HEK293 (cell line): ENCODE measurements around the gene DENND6B.

Experiments
- CTCF ChIA-PET: fragments of 350-600 bp; formaldehyde crosslinking; extraction: SDS; loops from one replicate; lab custom pipeline; 2021; ENCODE audit warnings: antibody characterized with exemption; lab: Yijun Ruan, JAX
- POLR2A ChIA-PET: fragments of 300-600 bp; formaldehyde crosslinking; extraction: SDS; loops from one replicate; lab custom pipeline; 2020; ENCODE audit warnings: antibody characterized with exemption, inconsistent platforms; lab: Yijun Ruan, JAX
- H3K27ac ChIP-seq: fragments of 200-500 bp; sonication (Bioruptor generic); 2 replicates; pipeline ENCODE4 v1.5.1; 2014; ENCODE audit warnings: low read depth, low read length, control low read depth, inconsistent platforms; ENCODE audit errors: extremely low read depth
- H3K36me3 ChIP-seq, 2 experiments: fragments of 200-500 bp in 1 of 2; sonication (Bioruptor generic) in 1 of 2; 1 replicate in 1 of 2; 2 replicates in 1 of 2; pipeline ENCODE4 v1.5.1; 2014 to 2017; ENCODE audit warnings: inconsistent platforms in 2 of 2, low read length in 2 of 2; ENCODE audit not compliant: control insufficient read depth in 2 of 2, insufficient read depth in 1 of 2
- H3K4me1 ChIP-seq: fragments of 200-500 bp; sonication (Bioruptor generic); 2 replicates; pipeline ENCODE4 v1.5.1; 2014; ENCODE audit warnings: mild to moderate bottlenecking, low read length, inconsistent platforms; ENCODE audit not compliant: control insufficient read depth, insufficient read depth
- H3K4me3 ChIP-seq: 2 replicates; pipeline ENCODE4 v1.5.1; 2011; ENCODE audit warnings: low read depth, mild to moderate bottlenecking, control low read depth, low read length, moderate library complexity
- H3K9me3 ChIP-seq: fragments of 200-500 bp; sonication (Bioruptor generic); 2 replicates; pipeline ENCODE4 v1.5.1; 2014; ENCODE audit warnings: low read depth, low read length, inconsistent platforms; ENCODE audit not compliant: control insufficient read depth, insufficient read depth
- BCL11B ChIP-seq: fragments of 450-650 bp; formaldehyde crosslinking; IDR thresholded peaks from 2 replicates; pipeline ENCODE4 v1.5.1; 2016; ENCODE audit warnings: low read depth, missing biosample characterization, missing genetic modification characterization
- GLI2 ChIP-seq: fragments of 450-650 bp; formaldehyde crosslinking; IDR thresholded peaks from 2 replicates; pipeline ENCODE4; 2017; ENCODE audit warnings: missing biosample characterization, missing genetic modification characterization, low read depth, borderline replicate concordance
- GLIS1 ChIP-seq: fragments of 450-650 bp; formaldehyde crosslinking; IDR thresholded peaks from 2 replicates; pipeline ENCODE4 v1.5.1; 2016; ENCODE audit warnings: missing biosample characterization, missing genetic modification characterization
- KLF8 ChIP-seq: fragments of 450-650 bp; formaldehyde crosslinking; IDR thresholded peaks from 2 replicates; pipeline ENCODE4 v1.5.1; 2016; ENCODE audit warnings: missing biosample characterization, missing genetic modification characterization
- KLF9 ChIP-seq: fragments of 450-650 bp; formaldehyde crosslinking; IDR thresholded peaks from 2 replicates; pipeline ENCODE4 v1.5.1; 2016; ENCODE audit warnings: missing biosample characterization, missing genetic modification characterization, low read depth
- OVOL3 ChIP-seq: fragments of 450-650 bp; formaldehyde crosslinking; IDR thresholded peaks from 2 replicates; pipeline ENCODE4 v1.5.1; 2016; ENCODE audit warnings: missing biosample characterization, missing genetic modification characterization
- ZFHX2 ChIP-seq: fragments of 450-650 bp; formaldehyde crosslinking; conservative IDR thresholded peaks from 2 replicates; pipeline ENCODE4 v1.5.1; 2016; ENCODE audit warnings: missing biosample characterization, missing genetic modification characterization
- ZNF561 ChIP-seq: fragments of 450-650 bp; IDR thresholded peaks from 2 replicates; pipeline ENCODE4 v1.5.1; 2018; ENCODE audit warnings: missing biosample characterization, missing genetic modification characterization, borderline replicate concordance
- ZNF610 ChIP-seq: fragments of 450-650 bp; formaldehyde crosslinking; IDR thresholded peaks from 2 replicates; pipeline ENCODE4 v1.5.1; 2016; ENCODE audit warnings: missing biosample characterization, missing genetic modification characterization, borderline replicate concordance
- ZNF660 ChIP-seq: fragments of 450-650 bp; IDR thresholded peaks from 2 replicates; pipeline ENCODE4 v1.5.1; 2018; ENCODE audit warnings: missing biosample characterization, mild to moderate bottlenecking, missing genetic modification characterization
- ZNF843 ChIP-seq: fragments of 450-650 bp; formaldehyde crosslinking; IDR thresholded peaks from 2 replicates; pipeline ENCODE4 v1.5.1; 2016; ENCODE audit warnings: missing biosample characterization, missing genetic modification characterization
- TF ChIP-seq, protein P1 (sequence below): fragments of 450-650 bp; formaldehyde crosslinking; IDR thresholded peaks from 2 replicates; pipeline ENCODE4 v1.5.1; 2016; ENCODE audit warnings: missing biosample characterization, missing genetic modification characterization
- TF ChIP-seq, protein P2 (sequence below): fragments of 450-650 bp; formaldehyde crosslinking; IDR thresholded peaks from 2 replicates; pipeline ENCODE4 v1.5.1; 2016; ENCODE audit warnings: missing biosample characterization, missing genetic modification characterization
- TF ChIP-seq, protein P3 (sequence below): fragments of 450-650 bp; IDR thresholded peaks from 2 replicates; pipeline ENCODE4 v1.5.1; 2018; ENCODE audit warnings: missing biosample characterization, mild to moderate bottlenecking, missing genetic modification characterization
- TF ChIP-seq, protein P4 (sequence below): fragments of 450-650 bp; formaldehyde crosslinking; IDR thresholded peaks from 2 replicates; pipeline ENCODE4 v1.5.1; 2016; ENCODE audit warnings: missing biosample characterization, missing genetic modification characterization

Gene DENND6B

DNA sequence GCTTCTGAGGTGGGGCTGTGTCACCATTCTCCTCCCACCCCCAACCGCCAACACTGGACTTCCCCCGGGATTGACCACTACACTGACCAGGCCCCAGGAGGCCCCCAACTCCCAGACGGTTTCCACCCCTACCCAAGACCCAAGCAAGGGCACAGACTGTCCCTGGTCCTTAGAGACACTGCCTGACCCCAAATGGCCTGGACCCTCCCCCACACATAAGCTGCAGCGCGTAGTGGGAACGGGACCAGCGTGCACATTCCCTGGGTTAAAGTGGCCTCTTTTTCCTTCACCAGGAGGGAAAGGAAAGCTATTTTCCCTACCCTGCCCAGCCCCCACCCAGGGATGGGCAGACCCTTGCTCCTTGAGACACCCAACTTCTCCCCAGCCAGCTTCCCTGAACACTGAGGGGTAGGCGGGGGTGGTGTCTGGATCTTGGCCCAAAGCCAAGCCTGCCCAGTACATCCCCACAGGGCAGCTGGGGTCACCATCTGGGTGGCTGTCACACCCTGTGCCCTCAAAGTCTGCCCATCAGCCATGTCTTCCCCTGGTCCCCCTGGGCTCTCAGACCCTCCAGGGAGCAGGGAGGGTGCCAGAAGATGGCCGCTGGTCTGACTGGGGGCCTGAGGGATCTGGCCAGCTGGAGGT, 63.7 kb downstream of the DENND6B start:
- Histone ChIP-seq H3K27ac (no peak overlapping the region), H3K9me3 (no peaks in the 10 kb centered on the region), H3K4me3 (no peak overlapping the region), H3K36me3 (peaks cover 0 to 15% of the 10 kb centered on the region in 2 experiments; a peak in 2 of 3 replicates), H3K4me1 (peaks cover 11% of the 10 kb centered on the region)
- CTCF ChIA-PET, result interaction anchor here (0.9 to 2.8 kb wide), 6 partner anchors 9 to 235 kb away, joined by 3 to 10 read pairs (median 4); no protein-coding TSS in a partner anchor
- POLR2A ChIA-PET, result interaction anchor here (0.9 to 2.6 kb wide), 4 partner anchors 9 to 26 kb away, joined by 3 to 12 read pairs (median 8); partner anchors contain the start of gene HDAC10
- no peak for TF ChIP-seq ZNF561 (tag by site-specific recombination)
- TF ChIP-seq ZFHX2 (tag by site-specific recombination), result 0 out of 2 replicates have a peak, but pooled peaks have one; percentile 7
- TF ChIP-seq, protein P1, sequence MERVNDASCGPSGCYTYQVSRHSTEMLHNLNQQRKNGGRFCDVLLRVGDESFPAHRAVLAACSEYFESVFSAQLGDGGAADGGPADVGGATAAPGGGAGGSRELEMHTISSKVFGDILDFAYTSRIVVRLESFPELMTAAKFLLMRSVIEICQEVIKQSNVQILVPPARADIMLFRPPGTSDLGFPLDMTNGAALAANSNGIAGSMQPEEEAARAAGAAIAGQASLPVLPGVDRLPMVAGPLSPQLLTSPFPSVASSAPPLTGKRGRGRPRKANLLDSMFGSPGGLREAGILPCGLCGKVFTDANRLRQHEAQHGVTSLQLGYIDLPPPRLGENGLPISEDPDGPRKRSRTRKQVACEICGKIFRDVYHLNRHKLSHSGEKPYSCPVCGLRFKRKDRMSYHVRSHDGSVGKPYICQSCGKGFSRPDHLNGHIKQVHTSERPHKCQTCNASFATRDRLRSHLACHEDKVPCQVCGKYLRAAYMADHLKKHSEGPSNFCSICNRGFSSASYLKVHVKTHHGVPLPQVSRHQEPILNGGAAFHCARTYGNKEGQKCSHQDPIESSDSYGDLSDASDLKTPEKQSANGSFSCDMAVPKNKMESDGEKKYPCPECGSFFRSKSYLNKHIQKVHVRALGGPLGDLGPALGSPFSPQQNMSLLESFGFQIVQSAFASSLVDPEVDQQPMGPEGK (tag by site-specific recombination), result 0 out of 2 replicates have a peak, but pooled peaks have one; percentile 11
- no peak for TF ChIP-seq ZNF660
- no peak for TF ChIP-seq KLF9 (tag by site-specific recombination)
- TF ChIP-seq KLF8 (tag by site-specific recombination), result no peak
- no peak for TF ChIP-seq ZNF843
- no peak for TF ChIP-seq OVOL3 (tag by site-specific recombination)
- peak; percentile 48 for TF ChIP-seq GLIS1
- TF ChIP-seq, protein P2, sequence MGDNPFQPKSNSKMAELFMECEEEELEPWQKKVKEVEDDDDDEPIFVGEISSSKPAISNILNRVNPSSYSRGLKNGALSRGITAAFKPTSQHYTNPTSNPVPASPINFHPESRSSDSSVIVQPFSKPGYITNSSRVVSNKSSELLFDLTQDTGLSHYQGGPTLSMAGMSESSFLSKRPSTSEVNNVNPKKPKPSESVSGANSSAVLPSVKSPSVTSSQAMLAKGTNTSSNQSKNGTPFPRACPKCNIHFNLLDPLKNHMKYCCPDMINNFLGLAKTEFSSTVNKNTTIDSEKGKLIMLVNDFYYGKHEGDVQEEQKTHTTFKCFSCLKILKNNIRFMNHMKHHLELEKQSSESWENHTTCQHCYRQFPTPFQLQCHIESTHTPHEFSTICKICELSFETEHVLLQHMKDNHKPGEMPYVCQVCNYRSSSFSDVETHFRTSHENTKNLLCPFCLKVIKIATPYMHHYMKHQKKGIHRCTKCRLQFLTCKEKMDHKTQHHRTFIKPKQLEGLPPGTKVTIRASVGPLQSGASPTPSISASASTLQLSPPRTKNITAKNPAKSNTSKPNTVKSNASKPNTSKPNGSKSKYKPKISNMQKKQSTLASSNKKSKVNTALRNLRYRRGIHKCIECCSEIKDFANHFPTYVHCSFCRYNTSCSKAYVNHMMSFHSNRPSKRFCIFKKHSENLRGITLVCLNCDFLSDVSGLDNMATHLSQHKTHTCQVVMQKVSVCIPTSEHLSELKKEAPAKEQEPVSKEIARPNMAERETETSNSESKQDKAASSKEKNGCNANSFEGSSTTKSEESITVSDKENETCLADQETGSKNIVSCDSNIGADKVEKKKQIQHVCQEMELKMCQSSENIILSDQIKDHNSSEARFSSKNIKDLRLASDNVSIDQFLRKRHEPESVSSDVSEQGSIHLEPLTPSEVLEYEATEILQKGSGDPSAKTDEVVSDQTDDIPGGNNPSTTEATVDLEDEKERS (tag by site-specific recombination), result no peak
- TF ChIP-seq, protein P3, sequence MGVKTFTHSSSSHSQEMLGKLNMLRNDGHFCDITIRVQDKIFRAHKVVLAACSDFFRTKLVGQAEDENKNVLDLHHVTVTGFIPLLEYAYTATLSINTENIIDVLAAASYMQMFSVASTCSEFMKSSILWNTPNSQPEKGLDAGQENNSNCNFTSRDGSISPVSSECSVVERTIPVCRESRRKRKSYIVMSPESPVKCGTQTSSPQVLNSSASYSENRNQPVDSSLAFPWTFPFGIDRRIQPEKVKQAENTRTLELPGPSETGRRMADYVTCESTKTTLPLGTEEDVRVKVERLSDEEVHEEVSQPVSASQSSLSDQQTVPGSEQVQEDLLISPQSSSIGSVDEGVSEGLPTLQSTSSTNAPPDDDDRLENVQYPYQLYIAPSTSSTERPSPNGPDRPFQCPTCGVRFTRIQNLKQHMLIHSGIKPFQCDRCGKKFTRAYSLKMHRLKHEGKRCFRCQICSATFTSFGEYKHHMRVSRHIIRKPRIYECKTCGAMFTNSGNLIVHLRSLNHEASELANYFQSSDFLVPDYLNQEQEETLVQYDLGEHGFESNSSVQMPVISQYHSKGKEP (tag by site-specific recombination), result no peak
- no peak for TF ChIP-seq ZNF610 (tag by site-specific recombination)
- TF ChIP-seq, protein P4, sequence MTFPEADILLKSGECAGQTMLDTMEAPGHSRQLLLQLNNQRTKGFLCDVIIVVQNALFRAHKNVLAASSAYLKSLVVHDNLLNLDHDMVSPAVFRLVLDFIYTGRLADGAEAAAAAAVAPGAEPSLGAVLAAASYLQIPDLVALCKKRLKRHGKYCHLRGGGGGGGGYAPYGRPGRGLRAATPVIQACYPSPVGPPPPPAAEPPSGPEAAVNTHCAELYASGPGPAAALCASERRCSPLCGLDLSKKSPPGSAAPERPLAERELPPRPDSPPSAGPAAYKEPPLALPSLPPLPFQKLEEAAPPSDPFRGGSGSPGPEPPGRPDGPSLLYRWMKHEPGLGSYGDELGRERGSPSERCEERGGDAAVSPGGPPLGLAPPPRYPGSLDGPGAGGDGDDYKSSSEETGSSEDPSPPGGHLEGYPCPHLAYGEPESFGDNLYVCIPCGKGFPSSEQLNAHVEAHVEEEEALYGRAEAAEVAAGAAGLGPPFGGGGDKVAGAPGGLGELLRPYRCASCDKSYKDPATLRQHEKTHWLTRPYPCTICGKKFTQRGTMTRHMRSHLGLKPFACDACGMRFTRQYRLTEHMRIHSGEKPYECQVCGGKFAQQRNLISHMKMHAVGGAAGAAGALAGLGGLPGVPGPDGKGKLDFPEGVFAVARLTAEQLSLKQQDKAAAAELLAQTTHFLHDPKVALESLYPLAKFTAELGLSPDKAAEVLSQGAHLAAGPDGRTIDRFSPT (tag by site-specific recombination), result peak; percentile 78; the same call in 1 of the 2 replicates
- TF ChIP-seq GLI2 (tag by site-specific recombination), result no peak
- TF ChIP-seq BCL11B (tag by site-specific recombination), result peak; percentile 66; the same call in 1 of the 2 replicates
